ENCODE results near the gene CAPRIN1. TPM values are rescaled to one million over a fixed set of nuclear protein-coding genes. Genes with fewer than 3 reads are reported as not detected.

The CAPRIN1 gene
- total RNA-seq, 3 donors from 2014 or later (not counting 1 experiment from before 2014, with no cell fraction given) = 118 to 158 (median 137) TPM

- no peak overlapping the region for H3K4me3 ChIP-seq (ENCODE audit: low read length)
- no peaks in the 10 kb centered on the region for H3K4me1 ChIP-seq (ENCODE audit: control insufficient read depth, insufficient read depth, low read length)
- Mint-ChIP-seq H3K27me3 (ENCODE audit: low read depth in 2 of 2) (no peaks in the 10 kb centered on the region), H3K9me3 (no peaks in the 10 kb centered on the region), H3K4me3 (no peak overlapping the region), H3K4me1 (no peaks in the 10 kb centered on the region), H3K27ac (no peak overlapping the region), H3K36me3 (no peaks in the 10 kb centered on the region)
- no peak for ATAC-seq
- DNase-seq = no peak
- intact Hi-C loops (cut with micrococcal nuclease) = no loop called here
- 93% methylated on average over 6 of the region's 6 CpGs for WGBS (ENCODE audit: insufficient coverage)
- TF ChIP-seq CTCF (IDR thresholded peaks at IDR 0.05) = no peak
- H3K27me3 ChIP-seq (ENCODE audit: control insufficient read depth, insufficient read depth, low read length) = no peaks in the 10 kb centered on the region
- H3K36me3 ChIP-seq (ENCODE audit: control insufficient read depth, insufficient read depth, low read length) = no peaks in the 10 kb centered on the region
- H3K27ac ChIP-seq (ENCODE audit: low read length) = no peak overlapping the region
- no peaks in the 10 kb centered on the region for H3K9me3 ChIP-seq (ENCODE audit: control insufficient read depth, insufficient read depth, low read length)
These were observed 17.5 kb upstream of the CAPRIN1 start for GRCh38 chr11:34034053-34034452.

GRCh38 chr11:34036456-34036855 is 15.1 kb upstream of the CAPRIN1 start:
- Histone ChIP-seq H3K4me3 (ENCODE audit: low read length) (no peak overlapping the region), H3K9me3 (ENCODE audit: control insufficient read depth, insufficient read depth, low read length) (no peaks in the 10 kb centered on the region), H3K36me3 (ENCODE audit: control insufficient read depth, insufficient read depth, low read length) (no peaks in the 10 kb centered on the region), H3K4me1 (ENCODE audit: control insufficient read depth, insufficient read depth, low read length) (no peaks in the 10 kb centered on the region), H3K27ac (ENCODE audit: low read length) (no peak overlapping the region), H3K27me3 (ENCODE audit: control insufficient read depth, insufficient read depth, low read length) (no peaks in the 10 kb centered on the region)
- DNase-seq (no peak), ATAC-seq (no peak)
- no peak overlapping the region for H3K4me3 Mint-ChIP-seq
- no peaks in the 10 kb centered on the region for H3K4me1 Mint-ChIP-seq
- no CpG with 5 or more reads among the region's 1 CpG for WGBS (ENCODE audit: insufficient coverage)
- no peaks in the 10 kb centered on the region for H3K36me3 Mint-ChIP-seq
- no peak for TF ChIP-seq CTCF (IDR thresholded peaks at IDR 0.05)
- H3K9me3 Mint-ChIP-seq = no peaks in the 10 kb centered on the region
- H3K27me3 Mint-ChIP-seq (ENCODE audit: low read depth in 2 of 2) = no peaks in the 10 kb centered on the region
- intact Hi-C loops (cut with micrococcal nuclease) = no loop called here
- H3K27ac Mint-ChIP-seq = no peak overlapping the region

GRCh38 chr11:34037016-34037415 is 14.5 kb upstream of the CAPRIN1 start:
- no peaks in the 10 kb centered on the region for H3K4me1 Mint-ChIP-seq
- no peak for DNase-seq
- H3K27me3 ChIP-seq (ENCODE audit: control insufficient read depth, insufficient read depth, low read length) = no peaks in the 10 kb centered on the region
- no peaks in the 10 kb centered on the region for H3K9me3 Mint-ChIP-seq
- no peaks in the 10 kb centered on the region for H3K9me3 ChIP-seq (ENCODE audit: control insufficient read depth, insufficient read depth, low read length)
- H3K36me3 ChIP-seq (ENCODE audit: control insufficient read depth, insufficient read depth, low read length) = no peaks in the 10 kb centered on the region
- H3K27me3 Mint-ChIP-seq (ENCODE audit: low read depth in 2 of 2) = no peaks in the 10 kb centered on the region
- H3K4me1 ChIP-seq (ENCODE audit: control insufficient read depth, insufficient read depth, low read length) = no peaks in the 10 kb centered on the region
- no peaks in the 10 kb centered on the region for H3K36me3 Mint-ChIP-seq
- no peak overlapping the region for H3K4me3 ChIP-seq (ENCODE audit: low read length)
- H3K4me3 Mint-ChIP-seq = no peak overlapping the region
- intact Hi-C loops (cut with micrococcal nuclease) = no loop called here
- no peak overlapping the region for H3K27ac ChIP-seq (ENCODE audit: low read length)
- no CpG with 5 or more reads among the region's 2 CpGs for WGBS (ENCODE audit: insufficient coverage)
- TF ChIP-seq CTCF (IDR thresholded peaks at IDR 0.05) = no peak
- H3K27ac Mint-ChIP-seq = no peak overlapping the region
- ATAC-seq = no peak

GRCh38 chr11:34040571-34040970 is 11.0 kb upstream of the CAPRIN1 start:
- peaks cover 7% of the 10 kb centered on the region in 2 donors for H3K27me3 Mint-ChIP-seq (ENCODE audit: low read depth in 2 of 2)
- no peak overlapping the region for H3K4me3 Mint-ChIP-seq
- intact Hi-C loops (cut with micrococcal nuclease) = no loop called here
- DNase-seq = no peak
- no peak for ATAC-seq
- no peaks in the 10 kb centered on the region for H3K9me3 ChIP-seq (ENCODE audit: control insufficient read depth, insufficient read depth, low read length)
- H3K4me3 ChIP-seq (ENCODE audit: low read length) = no peak overlapping the region
- H3K36me3 ChIP-seq (ENCODE audit: control insufficient read depth, insufficient read depth, low read length) = no peaks in the 10 kb centered on the region
- H3K9me3 Mint-ChIP-seq = no peaks in the 10 kb centered on the region
- 93% methylated on average over 10 of the region's 11 CpGs for WGBS (ENCODE audit: insufficient coverage)
- H3K27ac ChIP-seq (ENCODE audit: low read length) = no peak overlapping the region
- H3K36me3 Mint-ChIP-seq = no peaks in the 10 kb centered on the region
- peaks cover 2% of the 10 kb centered on the region for H3K27me3 ChIP-seq (ENCODE audit: control insufficient read depth, insufficient read depth, low read length)
- no peak overlapping the region for H3K27ac Mint-ChIP-seq
- no peaks in the 10 kb centered on the region for H3K4me1 ChIP-seq (ENCODE audit: control insufficient read depth, insufficient read depth, low read length)
- H3K4me1 Mint-ChIP-seq = no peaks in the 10 kb centered on the region
- TF ChIP-seq CTCF (IDR thresholded peaks at IDR 0.05) = no peak
